Keratinocyte (primary cell): Measurements from ENCODE around the gene LCN10. TPM values are rescaled to one million over a fixed set of nuclear protein-coding genes. Genes with fewer than 3 reads are reported as not detected.

Source experiments
- DNase-seq: peaks from one replicate; pipeline ENCODE4 v3.0.0-alpha.2; 2011; ENCODE audit warnings: low read depth, missing footprints, low spot score
- FAIRE-seq: peaks from 2 replicates; lab custom pipeline; 2011; peaks lifted over from hg19 to GRCh38; lab: Jason Lieb, UNC
- H2AFZ ChIP-seq: 2 replicates; pipeline ENCODE4 v1.6.0; 2012; ENCODE audit warnings: low read length, control low read depth, inconsistent platforms; ENCODE audit not compliant: control insufficient read depth
- H3K27ac ChIP-seq: 2 replicates; pipeline ENCODE4 v1.5.1; 2011; ENCODE audit warnings: low read length; ENCODE audit not compliant: control insufficient read depth, insufficient read depth
- H3K27me3 ChIP-seq: 3 replicates; pipeline ENCODE4 v1.6.0; 2011; ENCODE audit warnings: low read length; ENCODE audit not compliant: control insufficient read depth, insufficient read depth; ENCODE audit errors: extremely low read depth
- H3K36me3 ChIP-seq, 2 experiments: 2 replicates in 1 of 2; 3 replicates in 1 of 2; pipeline ENCODE4 v1.5.1; 2011; ENCODE audit warnings: low read length in 2 of 2, mild to moderate bottlenecking in 1 of 2; ENCODE audit not compliant: control insufficient read depth in 2 of 2, insufficient read depth in 2 of 2; ENCODE audit errors: extremely low read depth in 1 of 2
- H3K4me1 ChIP-seq: 3 replicates; pipeline ENCODE4 v1.5.1; 2011; ENCODE audit warnings: low read length; ENCODE audit not compliant: control insufficient read depth, insufficient read depth; ENCODE audit errors: extremely low read depth
- H3K4me2 ChIP-seq: 3 replicates; pipeline ENCODE4 v1.6.0; 2011; ENCODE audit warnings: low read depth, low read length; ENCODE audit not compliant: control insufficient read depth, insufficient read depth; ENCODE audit errors: extremely low read depth
- H3K4me3 ChIP-seq, 3 experiments: fragments of 200-600 bp in 1 of 3; sonication (generic) in 1 of 3; 2 replicates in 2 of 3; 3 replicates in 1 of 3; pipeline ENCODE4 v1.5.1; 2011 to 2016; ENCODE audit warnings: low read length in 3 of 3, mild to moderate bottlenecking in 3 of 3, control low read depth in 2 of 3, inconsistent platforms in 1 of 3, low read depth in 1 of 3, mixed read lengths in 1 of 3, mixed run types in 1 of 3, moderate library complexity in 1 of 3; ENCODE audit not compliant: control insufficient read depth in 2 of 3, insufficient read depth in 2 of 3; ENCODE audit errors: extremely low read depth in 1 of 3
- H3K79me2 ChIP-seq: 2 replicates; pipeline ENCODE4 v1.6.0; 2012; ENCODE audit warnings: low read length; ENCODE audit not compliant: control insufficient read depth, insufficient read depth
- H3K9ac ChIP-seq: 3 replicates; pipeline ENCODE4 v1.6.0; 2011; ENCODE audit warnings: low read length; ENCODE audit not compliant: control insufficient read depth, insufficient read depth; ENCODE audit errors: extremely low read depth
- H3K9me1 ChIP-seq: 3 replicates; pipeline ENCODE4 v1.6.0; 2011; ENCODE audit warnings: low read length; ENCODE audit not compliant: control insufficient read depth, insufficient read depth; ENCODE audit errors: extremely low read depth
- H3K9me3 ChIP-seq: 2 replicates; pipeline ENCODE4 v1.5.1; 2012; ENCODE audit warnings: low read depth, low read length; ENCODE audit not compliant: control insufficient read depth
- H4K20me1 ChIP-seq: 3 replicates; pipeline ENCODE4 v1.6.0; 2011; ENCODE audit warnings: low read length; ENCODE audit not compliant: control insufficient read depth, insufficient read depth; ENCODE audit errors: extremely low read depth
- EZH2 ChIP-seq: IDR thresholded peaks from one replicate; pipeline ENCODE4 v1.6.1; 2012; ENCODE audit warnings: inconsistent platforms, mild to moderate bottlenecking, low read length, moderate library complexity
- dilution Hi-C: fragments of 300-500 bp; cut with MboI; formaldehyde crosslinking; loops from one replicate; pipeline ENCODE4 v1.7.0; 2020; ENCODE audit warnings: low sequenced_read_pairs; ENCODE audit not compliant: extremely low pct_ligation_motif_present
- polyA plus RNA-seq, 5 experiments: library from polyadenylated mRNA; depleted of rRNA in 3 of 5; stranded (reverse) in 3 of 5; stranded (forward) in 1 of 5; unstranded in 1 of 5; fragments of >200 nt; gene quantifications; 1 replicate in 1 of 5; 2 replicates in 3 of 5; 3 replicates in 1 of 5; pipeline versions ENCODE4 v1.2.1 to v1.2.3, GENCODE V29; 2011 to 2012; ENCODE audit warnings: missing spikeins in 2 of 5, low read depth in 1 of 5, low replicate concordance in 1 of 5
- TF ChIP-seq, protein P1 (sequence below), 3 experiments: IDR thresholded peaks in 1 of 3; conservative IDR thresholded peaks in 1 of 3; optimal IDR thresholded peaks in 1 of 3; 2 replicates in 2 of 3; 3 replicates in 1 of 3; pipeline versions ENCODE3 to v1.5.1; 2011; ENCODE audit warnings: low read length in 3 of 3, mild to moderate bottlenecking in 3 of 3, moderate library complexity in 2 of 3, control low read depth in 1 of 3, inconsistent platforms in 1 of 3; ENCODE audit not compliant: insufficient read depth in 2 of 3; ENCODE audit errors: extremely low read depth in 1 of 3

LCN10 gene
- polyA plus RNA-seq, 1 donor (not counting 4 experiments of a cell fraction or from before 2014, with no cell fraction given): not detected

- H3K9ac ChIP-seq: no peak overlapping the region
- H3K27ac ChIP-seq: no peak overlapping the region
- dilution Hi-C loops: no loop called here
- H3K4me1 ChIP-seq: no peaks in the 10 kb centered on the region
- H3K4me3 ChIP-seq: no peak overlapping the region
- H3K9me3 ChIP-seq: no peaks in the 10 kb centered on the region
- H3K79me2 ChIP-seq: no peaks in the 10 kb centered on the region
- FAIRE-seq (no peak), DNase-seq (no peak)
- H3K36me3 ChIP-seq: no peaks in the 10 kb centered on the region
- no peak overlapping the region for H2AFZ ChIP-seq
- no peak for TF ChIP-seq EZH2
- TF ChIP-seq, protein P1, sequence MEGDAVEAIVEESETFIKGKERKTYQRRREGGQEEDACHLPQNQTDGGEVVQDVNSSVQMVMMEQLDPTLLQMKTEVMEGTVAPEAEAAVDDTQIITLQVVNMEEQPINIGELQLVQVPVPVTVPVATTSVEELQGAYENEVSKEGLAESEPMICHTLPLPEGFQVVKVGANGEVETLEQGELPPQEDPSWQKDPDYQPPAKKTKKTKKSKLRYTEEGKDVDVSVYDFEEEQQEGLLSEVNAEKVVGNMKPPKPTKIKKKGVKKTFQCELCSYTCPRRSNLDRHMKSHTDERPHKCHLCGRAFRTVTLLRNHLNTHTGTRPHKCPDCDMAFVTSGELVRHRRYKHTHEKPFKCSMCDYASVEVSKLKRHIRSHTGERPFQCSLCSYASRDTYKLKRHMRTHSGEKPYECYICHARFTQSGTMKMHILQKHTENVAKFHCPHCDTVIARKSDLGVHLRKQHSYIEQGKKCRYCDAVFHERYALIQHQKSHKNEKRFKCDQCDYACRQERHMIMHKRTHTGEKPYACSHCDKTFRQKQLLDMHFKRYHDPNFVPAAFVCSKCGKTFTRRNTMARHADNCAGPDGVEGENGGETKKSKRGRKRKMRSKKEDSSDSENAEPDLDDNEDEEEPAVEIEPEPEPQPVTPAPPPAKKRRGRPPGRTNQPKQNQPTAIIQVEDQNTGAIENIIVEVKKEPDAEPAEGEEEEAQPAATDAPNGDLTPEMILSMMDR (optimal IDR thresholded peaks at IDR 0.05 in 1 of 3, IDR thresholded peaks at IDR 0.05 in 1 of 3, conservative IDR thresholded peaks at IDR 0.05 in 1 of 3; ENCODE audit: extremely low read depth in 1 of 3, insufficient read depth in 2 of 3, low read length in 3 of 3): no peak
- H3K9me1 ChIP-seq: no peaks in the 10 kb centered on the region
- peaks cover 52% of the 10 kb centered on the region for H3K27me3 ChIP-seq
- no peaks in the 10 kb centered on the region for H4K20me1 ChIP-seq
- H3K4me2 ChIP-seq: no peak overlapping the region
Measured at GRCh38 chr9:136744773-136745172, 2.0 kb upstream of the LCN10 start.

GRCh38 chr9:136743639-136744211 is 985 bp upstream of the LCN10 start:
- Histone ChIP-seq H3K27me3 (peaks cover 60% of the 10 kb centered on the region), H3K4me2 (no peak overlapping the region), H3K4me1 (no peaks in the 10 kb centered on the region), H3K27ac (no peak overlapping the region), H3K9me3 (no peaks in the 10 kb centered on the region), H3K36me3 (no peaks in the 10 kb centered on the region), H3K79me2 (no peaks in the 10 kb centered on the region), H2AFZ (no peak overlapping the region), H3K9me1 (no peaks in the 10 kb centered on the region), H4K20me1 (no peaks in the 10 kb centered on the region), H3K9ac (no peak overlapping the region), H3K4me3 (no peak overlapping the region)
- dilution Hi-C loops: no loop called here
- FAIRE-seq (no peak), DNase-seq (no peak)
- TF ChIP-seq EZH2: no peak
- TF ChIP-seq, protein P1 (optimal IDR thresholded peaks at IDR 0.05 in 1 of 3, IDR thresholded peaks at IDR 0.05 in 1 of 3, conservative IDR thresholded peaks at IDR 0.05 in 1 of 3; ENCODE audit: extremely low read depth in 1 of 3, insufficient read depth in 2 of 3, low read length in 3 of 3): no peak
